Left lung (tissue), 10 donors: ENCODE results near the gene CEP78. TPM values are rescaled to one million over a fixed set of nuclear protein-coding genes. Genes with fewer than 3 reads are reported as not detected.

Experiments used
- ATAC-seq: fragments of 200-7000 bp; cut with Tn5 transposase; one replicate; pipeline ENCODE4 v1.9.1; 2020; ENCODE audit warnings: moderate library complexity
- DNase-seq, 4 donors: peaks; one replicate each; pipeline ENCODE4 v3.0.0-alpha.2; 2013 to 2020
- H3K27ac ChIP-seq, 2 donors: fragments of 200-600 bp; sonication (generic) in 1 of 2; one replicate each; pipeline versions ENCODE4 v1.5.0 to v1.8.0; 2020 to 2021
- H3K27me3 ChIP-seq, 2 donors: fragments of 200-600 bp; sonication (generic) in 1 of 2; one replicate each; pipeline versions ENCODE4 v1.5.0 to v1.8.0; 2020 to 2021
- H3K36me3 ChIP-seq, 2 donors: fragments of 200-600 bp; sonication (generic) in 1 of 2; one replicate each; pipeline versions ENCODE4 v1.5.0 to v1.8.0; 2020 to 2021
- H3K4me1 ChIP-seq, 2 donors: fragments of 200-600 bp; one replicate each; pipeline ENCODE4 v1.8.0; 2021
- H3K4me3 ChIP-seq, 2 donors: fragments of 200-600 bp; sonication (generic) in 1 of 2; one replicate each; pipeline versions ENCODE4 v1.5.0 to v1.8.0; 2020 to 2021; ENCODE audit warnings: mild to moderate bottlenecking in 1 of 2
- H3K9me3 ChIP-seq, 2 donors: fragments of 200-600 bp; sonication (generic) in 1 of 2; one replicate each; pipeline versions ENCODE4 v1.5.0 to v1.8.0; 2020 to 2021
- intact Hi-C, 2 donors: fragments of 100-400 bp; cut with DNase I; formaldehyde crosslinking; loops; one replicate each; pipeline versions ENCODE4 v1.11.2 to v1.14.2; 2022
- polyA plus RNA-seq, 6 donors: library from polyadenylated mRNA; unstranded; fragments of 120-200 nt; gene quantifications; one replicate each; pipeline ENCODE4 v1.2.1, GENCODE V29; 2013; ENCODE audit not compliant: insufficient read length in 6 of 6
- total RNA-seq, 2 donors: library from RNA; stranded (reverse); fragmentation: NEBNext Ultra II Directional; extraction: Animal tissue kit (Norgen Biotek cat#: 25700); gene quantifications; one replicate each; pipeline ENCODE4 v1.2.1, GENCODE V29; 2021
- TF ChIP-seq, protein P1 (sequence below), 2 donors: fragments of 200-600 bp; sonication (generic) in 1 of 2; IDR thresholded peaks; one replicate each; pipeline versions ENCODE4 v1.5.0 to v1.8.0; 2021; ENCODE audit warnings: antibody characterized with exemption in 2 of 2
- donor health status: DM: no; HTN: yes; CAD: no.
- donor health status: DM: no; HTN: no; CAD: no.

Gene CEP78
- total and polyA plus RNA-seq, 8 donors, result 14.0 to 43.9 (median 40.1) TPM

- TF ChIP-seq, protein P1, sequence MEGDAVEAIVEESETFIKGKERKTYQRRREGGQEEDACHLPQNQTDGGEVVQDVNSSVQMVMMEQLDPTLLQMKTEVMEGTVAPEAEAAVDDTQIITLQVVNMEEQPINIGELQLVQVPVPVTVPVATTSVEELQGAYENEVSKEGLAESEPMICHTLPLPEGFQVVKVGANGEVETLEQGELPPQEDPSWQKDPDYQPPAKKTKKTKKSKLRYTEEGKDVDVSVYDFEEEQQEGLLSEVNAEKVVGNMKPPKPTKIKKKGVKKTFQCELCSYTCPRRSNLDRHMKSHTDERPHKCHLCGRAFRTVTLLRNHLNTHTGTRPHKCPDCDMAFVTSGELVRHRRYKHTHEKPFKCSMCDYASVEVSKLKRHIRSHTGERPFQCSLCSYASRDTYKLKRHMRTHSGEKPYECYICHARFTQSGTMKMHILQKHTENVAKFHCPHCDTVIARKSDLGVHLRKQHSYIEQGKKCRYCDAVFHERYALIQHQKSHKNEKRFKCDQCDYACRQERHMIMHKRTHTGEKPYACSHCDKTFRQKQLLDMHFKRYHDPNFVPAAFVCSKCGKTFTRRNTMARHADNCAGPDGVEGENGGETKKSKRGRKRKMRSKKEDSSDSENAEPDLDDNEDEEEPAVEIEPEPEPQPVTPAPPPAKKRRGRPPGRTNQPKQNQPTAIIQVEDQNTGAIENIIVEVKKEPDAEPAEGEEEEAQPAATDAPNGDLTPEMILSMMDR (IDR thresholded peaks at IDR 0.05), result no peak
- Histone ChIP-seq H3K36me3 (peaks cover 0 to 6% of the 10 kb centered on the region in 2 donors), H3K4me3 (peak within 1 kb of the TSS; percentile 51 to 63), H3K4me1 (peaks cover 12 to 25% of the 10 kb centered on the region in 2 donors), H3K27ac (peak within 1 kb of the TSS; percentile 39 to 53), H3K9me3 (no peaks in the 10 kb centered on the region), H3K27me3 (peaks cover 4 to 56% of the 10 kb centered on the region in 2 donors)
- intact Hi-C loops, result no loop called here
- DNase-seq (peak; percentile 79 to 93 (median 90)), ATAC-seq (peak; percentile 96)
Observed at GRCh38 chr9:78296893-78297671, 61.2 kb downstream of the CEP78 start, which contains the start of gene PSAT1. TSS of gene PSAT1 (plus strand) at chr9:78297125. CDS start at chr9:78297211, 86 bp downstream.

- Histone ChIP-seq H3K4me1 (peaks cover 12 to 25% of the 10 kb centered on the region in 2 donors), H3K27me3 (peaks cover 4 to 56% of the 10 kb centered on the region in 2 donors), H3K36me3 (peaks cover 0 to 6% of the 10 kb centered on the region in 2 donors), H3K9me3 (no peaks in the 10 kb centered on the region), H3K4me3 (peak overlapping the region; percentile 51 to 63), H3K27ac (no peak overlapping the region)
- intact Hi-C loops, result no loop called here
- TF ChIP-seq, protein P1 (IDR thresholded peaks at IDR 0.05), result no peak
- ATAC-seq (no peak), DNase-seq (no peak)
Observed at GRCh38 chr9:78297672-78297961, 61.7 kb downstream of the CEP78 start.

DNA sequence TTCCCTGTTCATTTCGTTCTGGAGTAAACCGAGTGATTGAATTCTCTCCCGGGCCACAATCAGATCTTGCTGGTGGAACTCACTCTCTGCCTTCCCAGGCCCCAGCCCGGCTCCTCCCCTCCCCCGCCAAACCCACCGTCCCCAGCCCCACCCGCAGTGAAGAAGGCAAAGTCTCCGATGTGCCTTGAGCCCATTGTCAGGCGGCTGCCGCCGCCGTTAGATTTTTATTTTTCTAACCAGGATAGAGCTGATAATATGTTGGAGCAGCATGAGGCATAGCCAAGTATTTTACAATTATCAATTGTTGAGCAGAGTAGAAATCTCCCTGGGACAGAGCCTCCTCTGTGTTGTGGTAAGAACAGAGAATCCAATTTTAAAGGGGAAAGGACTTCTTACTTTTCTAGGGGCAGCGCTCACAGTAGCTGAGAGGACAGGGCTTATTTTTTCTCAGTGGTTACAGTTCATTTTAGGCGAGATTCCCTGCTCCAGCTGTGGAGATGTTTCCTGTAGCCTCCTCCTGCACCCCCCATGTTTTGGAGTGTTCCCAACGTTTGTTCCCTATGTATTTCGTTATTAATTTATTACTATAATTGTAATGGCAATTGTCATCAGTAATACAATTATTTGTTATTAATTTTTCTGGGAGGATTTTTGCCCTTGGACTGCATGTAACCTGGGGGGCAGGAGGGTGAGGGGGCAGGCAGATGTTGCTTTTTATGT is 62.3 kb downstream of the CEP78 start:
- Histone ChIP-seq H3K4me3 (peak overlapping the region in 1 of 2 donors; percentile 51), H3K27ac (no peak overlapping the region), H3K36me3 (peaks cover 0 to 6% of the 10 kb centered on the region in 2 donors), H3K27me3 (peaks cover 4 to 56% of the 10 kb centered on the region in 2 donors), H3K4me1 (peaks cover 12 to 25% of the 10 kb centered on the region in 2 donors), H3K9me3 (no peaks in the 10 kb centered on the region)
- DNase-seq (no peak), ATAC-seq (no peak)
- TF ChIP-seq, protein P1 (IDR thresholded peaks at IDR 0.05), result no peak
- intact Hi-C loops, result no loop called here

GRCh38 chr9:78300209-78300608 is 64.3 kb downstream of the CEP78 start:
- ATAC-seq (no peak), DNase-seq (no peak)
- peaks cover 0 to 18% of the 10 kb centered on the region in 2 donors for H3K36me3 ChIP-seq
- H3K4me3 ChIP-seq, result no peak overlapping the region
- TF ChIP-seq, protein P1 (IDR thresholded peaks at IDR 0.05), result no peak
- peaks cover 12 to 25% of the 10 kb centered on the region in 2 donors for H3K4me1 ChIP-seq
- peaks cover 4 to 56% of the 10 kb centered on the region in 2 donors for H3K27me3 ChIP-seq
- H3K27ac ChIP-seq, result no peak overlapping the region
- no peaks in the 10 kb centered on the region for H3K9me3 ChIP-seq
- intact Hi-C loops, result no loop called here

- Histone ChIP-seq H3K27me3 (peaks cover 4 to 49% of the 10 kb centered on the region in 2 donors), H3K27ac (no peak overlapping the region), H3K4me1 (peaks cover 12 to 19% of the 10 kb centered on the region in 2 donors), H3K36me3 (peaks cover 0 to 30% of the 10 kb centered on the region in 2 donors), H3K9me3 (no peaks in the 10 kb centered on the region), H3K4me3 (no peak overlapping the region)
- intact Hi-C loops, result no loop called here
- TF ChIP-seq, protein P1 (IDR thresholded peaks at IDR 0.05), result no peak
- ATAC-seq, result no peak
- DNase-seq, result no peak
Observed at GRCh38 chr9:78301466-78301865, 65.6 kb downstream of the CEP78 start.
